Peyer's patch (tissue), 4 donors: Measurements from ENCODE around the gene RBM19.

Experiments
- POLR2A ChIP-seq, 2 donors: fragments of 450-650 bp; IDR thresholded peaks; one replicate each; pipeline ENCODE4 v1.5.1; 2017; ENCODE audit warnings: antibody characterized with exemption in 2 of 2, mild to moderate bottlenecking in 2 of 2, moderate library complexity in 2 of 2
- TF ChIP-seq, protein P1 (sequence below), 6 experiments: fragments of 450-650 bp in 4 of 6; fragments of 200-600 bp in 2 of 6; sonication (generic) in 1 of 6; IDR thresholded peaks; one replicate each; pipeline ENCODE4 v1.5.1; 2017 to 2019; ENCODE audit warnings: antibody characterized with exemption in 6 of 6, mild to moderate bottlenecking in 3 of 6, moderate library complexity in 1 of 6

DNA sequence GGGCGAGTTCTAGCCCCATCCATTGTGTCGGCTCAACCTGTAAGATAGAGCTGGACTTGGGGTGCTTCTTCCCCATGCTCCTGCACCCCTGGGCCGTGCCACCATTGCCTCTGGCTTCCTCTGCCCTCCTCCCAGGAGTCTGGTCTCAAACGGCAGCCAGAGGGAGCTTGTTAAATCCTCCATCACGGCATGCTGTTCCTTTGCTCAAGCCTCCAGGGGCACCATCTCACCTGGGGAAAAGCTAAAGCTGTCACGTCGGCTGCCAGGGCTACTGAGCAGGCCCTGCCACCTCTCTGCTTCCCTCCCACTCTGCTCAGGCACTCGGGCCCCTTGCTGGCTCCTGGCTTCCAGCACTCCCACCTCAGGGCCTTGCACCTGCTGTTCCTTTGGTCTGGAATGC is 140.4 kb downstream of the RBM19 start:
- TF ChIP-seq, protein P1, sequence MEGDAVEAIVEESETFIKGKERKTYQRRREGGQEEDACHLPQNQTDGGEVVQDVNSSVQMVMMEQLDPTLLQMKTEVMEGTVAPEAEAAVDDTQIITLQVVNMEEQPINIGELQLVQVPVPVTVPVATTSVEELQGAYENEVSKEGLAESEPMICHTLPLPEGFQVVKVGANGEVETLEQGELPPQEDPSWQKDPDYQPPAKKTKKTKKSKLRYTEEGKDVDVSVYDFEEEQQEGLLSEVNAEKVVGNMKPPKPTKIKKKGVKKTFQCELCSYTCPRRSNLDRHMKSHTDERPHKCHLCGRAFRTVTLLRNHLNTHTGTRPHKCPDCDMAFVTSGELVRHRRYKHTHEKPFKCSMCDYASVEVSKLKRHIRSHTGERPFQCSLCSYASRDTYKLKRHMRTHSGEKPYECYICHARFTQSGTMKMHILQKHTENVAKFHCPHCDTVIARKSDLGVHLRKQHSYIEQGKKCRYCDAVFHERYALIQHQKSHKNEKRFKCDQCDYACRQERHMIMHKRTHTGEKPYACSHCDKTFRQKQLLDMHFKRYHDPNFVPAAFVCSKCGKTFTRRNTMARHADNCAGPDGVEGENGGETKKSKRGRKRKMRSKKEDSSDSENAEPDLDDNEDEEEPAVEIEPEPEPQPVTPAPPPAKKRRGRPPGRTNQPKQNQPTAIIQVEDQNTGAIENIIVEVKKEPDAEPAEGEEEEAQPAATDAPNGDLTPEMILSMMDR (IDR thresholded peaks at IDR 0.05), result no peak
- TF ChIP-seq POLR2A (IDR thresholded peaks at IDR 0.05), result no peak
